ENCODE measurements around the gene CPXM2.
A peak's percentile ranks its signal among the peaks of the same experiment; 100 is the strongest.

The CPXM2 gene

DNA sequence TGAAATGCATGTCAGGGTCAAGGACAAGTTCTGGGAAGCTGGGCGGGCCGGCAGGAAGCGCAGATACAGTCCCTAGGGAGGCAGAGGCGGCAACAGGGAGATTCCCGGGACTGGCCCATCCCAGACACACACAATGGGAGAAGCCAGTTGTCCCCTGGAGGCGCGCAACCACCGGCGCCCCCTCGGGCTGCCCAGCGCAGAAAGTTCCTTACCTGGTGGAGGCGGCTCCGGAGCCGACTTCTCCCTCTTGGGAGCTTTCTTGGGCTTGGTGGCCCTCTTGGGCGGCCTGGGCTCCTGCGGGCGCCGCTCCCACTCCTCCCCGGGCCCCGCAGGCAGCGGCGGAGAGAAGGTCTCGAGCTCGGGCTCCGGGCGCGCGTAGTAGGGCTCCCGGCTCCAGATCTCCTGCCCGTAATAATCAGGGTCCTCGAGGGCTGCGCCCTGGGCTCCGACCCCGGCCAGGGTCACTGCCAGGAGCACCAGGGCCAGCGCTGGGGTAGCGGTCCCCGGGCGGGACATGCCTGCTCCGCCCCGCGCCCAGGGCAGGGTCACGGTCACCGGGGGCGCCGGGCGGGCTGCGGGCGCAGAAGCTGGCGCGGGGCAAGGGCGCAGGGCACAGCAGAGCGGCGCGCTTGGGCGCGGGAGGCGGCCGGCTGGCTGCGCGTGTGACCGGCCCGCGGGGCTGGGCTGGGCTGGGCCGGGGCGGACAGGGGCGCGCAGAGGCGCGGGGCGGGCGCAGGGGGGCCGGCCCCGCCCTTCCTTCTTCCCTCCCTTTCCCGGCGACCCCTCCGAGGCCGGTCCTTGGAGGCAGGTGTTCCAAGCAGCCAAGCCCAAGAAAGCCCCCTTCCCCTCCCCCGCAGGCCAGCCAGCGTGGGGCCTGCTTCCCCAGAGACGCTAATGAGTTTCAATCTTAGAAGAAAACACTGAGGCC lies at the start of gene CPXM2:
Gene CPXM2, minus strand, starts transcription at position 664 of the 928 bp plus-strand sequence. Its CDS starts 148 bp downstream, at position 516.
- intact Hi-C loops (cut with DNase I) = no loop called here
- peak in 1 of 42 donors; percentile 30 for DNase-seq

DNA sequence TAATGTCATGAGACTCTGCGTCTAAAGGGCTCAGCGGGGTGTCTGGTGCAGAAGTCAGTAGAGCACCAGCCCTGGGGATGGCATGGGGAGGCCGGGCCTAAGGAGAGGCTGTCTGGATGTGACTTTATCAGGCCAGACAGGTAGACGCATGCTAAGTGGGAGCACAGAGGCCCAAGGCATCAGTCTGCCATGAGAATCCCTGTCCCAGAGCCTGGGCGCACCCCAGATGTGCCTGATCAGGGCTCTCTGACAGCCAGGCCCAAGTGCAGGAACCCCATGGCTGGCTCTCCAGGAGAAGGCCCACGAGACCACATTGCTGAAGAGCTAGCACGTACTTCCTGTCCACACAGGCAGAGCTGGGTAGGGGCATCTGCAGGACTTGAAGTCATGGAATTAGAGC lies 48.0 kb upstream of the CPXM2 start:
- DNase-seq = no peak
- intact Hi-C loops (cut with DNase I) = no loop called here

DNA sequence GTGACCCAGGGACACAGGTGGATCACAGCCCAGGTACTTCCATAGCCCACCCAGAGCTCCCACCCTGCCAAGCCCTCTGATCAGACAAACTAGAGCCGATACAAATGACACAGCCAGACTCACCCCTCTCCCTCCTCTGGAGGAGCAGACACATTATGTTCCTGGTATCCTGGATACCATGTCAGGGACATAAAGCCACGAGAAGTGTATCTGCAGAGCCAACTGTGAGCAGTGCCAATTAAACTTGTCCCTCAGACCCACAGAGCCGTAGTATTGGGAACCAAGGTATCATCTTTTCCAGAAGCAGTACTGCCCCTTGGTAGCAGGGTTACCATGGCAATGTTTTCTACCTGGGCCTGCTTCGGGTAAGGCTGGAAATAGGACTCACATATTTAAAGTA lies 47.3 kb upstream of the CPXM2 start:
- intact Hi-C loops (cut with DNase I) = no loop called here
- no peak for DNase-seq

DNA sequence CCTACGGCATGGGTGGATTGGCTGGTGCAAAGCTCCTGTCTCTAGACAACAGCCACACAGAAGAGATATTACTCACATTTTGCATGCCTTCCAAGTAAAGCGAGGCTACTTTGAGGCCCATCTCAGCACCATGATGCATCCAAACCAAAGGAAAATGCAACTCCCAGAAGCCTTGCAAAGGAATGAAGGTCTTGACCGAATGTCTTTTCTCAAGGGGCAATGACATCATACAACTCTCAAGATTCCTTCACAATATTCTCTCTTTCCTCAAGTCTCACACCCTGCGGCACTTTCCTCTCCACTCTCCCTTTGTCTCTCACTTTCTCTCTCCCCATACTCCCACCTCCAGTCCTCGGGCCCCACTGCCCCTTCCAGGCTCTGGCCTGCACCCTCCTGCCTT lies 44.8 kb upstream of the CPXM2 start:
- DNase-seq = no peak
- intact Hi-C loops (cut with DNase I) = no loop called here

DNA sequence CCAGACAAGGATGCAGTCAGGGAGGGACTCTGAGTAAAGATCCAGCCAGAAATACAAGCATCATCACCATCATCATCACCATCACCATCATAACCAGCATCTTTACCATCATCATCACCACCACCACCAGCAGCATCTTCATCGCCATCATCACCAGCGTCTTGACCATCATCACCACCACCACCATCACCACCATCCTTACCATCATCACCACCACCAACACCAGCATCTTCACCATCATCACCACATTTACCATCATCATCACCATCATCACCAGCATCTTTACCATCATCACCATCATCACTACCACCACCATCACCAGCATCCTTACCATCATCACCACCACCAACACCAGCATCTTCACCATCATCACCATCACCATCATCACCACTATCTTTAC lies 44.1 kb upstream of the CPXM2 start:
- DNase-seq = no peak
- intact Hi-C loops (cut with DNase I) = no loop called here

DNA sequence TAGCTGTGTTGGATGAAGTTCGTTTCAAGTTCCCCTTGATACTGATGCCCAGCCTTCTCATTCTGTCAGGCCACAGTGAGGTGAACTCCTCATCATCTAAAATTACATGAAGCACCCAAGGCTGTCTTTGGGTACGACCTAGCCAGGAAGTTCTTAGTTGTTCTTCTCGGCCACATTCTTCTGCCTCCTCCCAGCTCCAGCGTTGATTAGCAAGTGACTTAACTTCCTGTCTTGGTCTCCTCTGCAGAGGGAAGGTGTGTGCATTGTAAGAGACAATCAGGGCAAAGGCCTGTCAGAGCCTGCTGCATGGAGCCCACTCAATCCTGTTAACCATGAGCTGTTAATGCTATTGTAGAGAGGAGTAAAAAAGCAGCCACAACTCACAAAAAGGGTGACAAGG lies 43.2 kb upstream of the CPXM2 start:
- intact Hi-C loops (cut with DNase I) = no loop called here
- DNase-seq = no peak

DNA sequence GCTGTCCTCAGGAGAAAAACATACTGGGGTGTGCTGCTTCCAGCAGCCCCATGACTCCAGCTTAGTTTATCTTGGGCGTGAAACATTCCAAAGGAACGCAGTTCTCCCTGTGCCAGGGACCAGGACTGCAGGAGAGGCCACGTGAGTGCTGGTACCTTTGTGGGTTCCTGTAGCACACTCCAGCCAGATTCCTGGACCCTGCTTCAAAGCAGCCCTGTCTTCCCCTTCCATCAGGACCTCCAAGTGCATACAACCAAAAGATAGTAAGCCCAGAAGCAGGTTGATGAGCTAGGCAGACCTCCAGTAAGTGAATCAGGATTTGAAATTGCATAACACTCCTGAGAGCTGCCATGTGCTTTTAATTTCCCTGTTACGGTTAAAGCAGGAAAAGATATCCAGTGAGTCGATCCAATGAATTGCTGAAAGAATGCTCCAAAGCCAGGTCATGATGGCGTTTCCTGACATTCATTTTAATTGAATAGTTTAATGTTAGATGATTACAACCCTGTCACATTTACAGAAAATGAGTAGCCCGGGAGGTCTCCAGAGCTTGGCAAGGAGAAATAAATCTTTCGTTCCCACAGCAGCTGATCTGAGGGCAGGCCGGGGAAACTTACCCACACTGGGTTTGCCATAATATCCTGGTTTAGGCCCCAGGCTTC lies 38.9 kb upstream of the CPXM2 start:
- intact Hi-C loops (cut with DNase I) = no loop called here

DNA sequence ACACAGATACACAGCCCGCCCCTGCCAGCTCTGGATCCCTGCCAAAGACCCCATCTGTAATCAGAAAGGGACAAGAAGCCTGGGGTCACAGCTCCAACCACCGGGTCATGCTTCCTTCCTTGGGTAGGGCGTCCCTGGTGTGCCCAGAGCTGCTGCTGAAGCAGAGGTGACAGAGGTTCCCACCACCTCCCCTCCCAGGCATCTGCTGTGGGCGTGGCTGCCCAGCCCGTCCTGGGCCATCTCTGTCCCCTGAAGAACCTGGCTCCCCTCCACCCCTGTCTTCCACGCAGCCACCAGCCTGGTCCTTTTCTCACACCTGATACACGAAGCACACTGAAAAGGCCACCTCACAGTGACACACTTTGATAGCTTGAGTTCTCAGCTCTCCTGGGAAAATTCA lies 38.2 kb upstream of the CPXM2 start:
- intact Hi-C loops (cut with DNase I) = no loop called here
- DNase-seq = no peak

More for the DNA sequence above, 38.9 kb upstream of the CPXM2 start:
- no peak for DNase-seq

DNA sequence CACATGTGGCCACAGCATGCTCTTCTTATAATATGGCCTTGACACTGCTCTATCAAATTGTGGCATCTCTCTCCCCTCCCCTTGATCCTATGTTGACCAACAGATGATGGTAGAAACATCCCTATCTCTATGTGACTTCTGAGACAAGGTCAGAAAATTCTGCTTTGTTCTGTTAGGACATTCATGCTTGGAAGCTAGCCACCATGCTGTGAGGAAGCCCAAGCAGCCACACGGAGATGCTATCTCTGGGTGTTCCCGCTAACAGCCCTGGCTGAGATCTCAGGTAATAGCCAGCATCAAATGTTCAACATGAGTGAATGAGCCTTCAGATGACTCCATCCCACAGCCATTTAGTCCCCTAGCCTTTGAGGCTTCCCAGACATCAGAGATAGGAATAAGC lies 36.8 kb upstream of the CPXM2 start:
- intact Hi-C loops (cut with DNase I) = no loop called here
- no peak for DNase-seq

DNA sequence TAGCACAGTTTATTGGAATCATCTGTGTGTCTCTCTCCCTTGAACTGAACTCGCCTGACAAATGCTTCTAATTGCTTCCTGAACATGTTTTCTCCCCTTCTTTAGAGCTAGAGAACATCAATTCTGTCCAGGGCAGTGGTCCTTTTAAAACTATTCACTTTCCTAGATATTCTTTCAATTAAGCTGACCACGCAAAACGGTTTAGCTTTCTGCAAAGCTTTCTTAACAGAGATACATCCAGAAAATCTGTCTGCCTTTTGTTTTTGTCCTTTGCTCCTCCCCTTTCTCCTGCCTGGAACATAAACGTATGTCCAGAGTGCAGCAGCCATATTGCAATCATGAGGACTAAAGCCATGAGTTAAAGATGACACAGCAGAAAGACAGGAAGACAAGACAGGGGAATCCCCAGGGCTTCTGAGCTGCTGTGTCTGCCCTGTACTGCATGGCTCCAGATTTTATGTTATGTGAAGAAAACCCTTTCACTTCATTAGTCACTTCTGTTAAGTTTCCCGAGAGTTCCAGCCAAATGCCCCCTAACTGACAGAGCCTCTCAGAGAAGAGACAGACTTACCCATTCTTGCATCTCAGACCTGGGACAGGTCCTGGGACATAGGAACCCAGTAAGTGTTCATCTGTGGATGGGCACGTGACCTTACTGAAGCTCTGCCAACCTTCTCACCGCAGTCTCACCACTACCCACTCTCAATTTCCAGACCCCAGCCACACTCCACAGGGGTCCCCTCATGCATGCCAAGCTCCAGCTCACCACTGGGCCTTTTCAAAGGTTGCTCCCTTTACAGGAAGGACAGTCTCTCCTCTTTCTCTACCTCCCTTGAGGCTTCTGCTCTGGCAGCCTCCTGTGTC lies 35.0 kb upstream of the CPXM2 start:
- intact Hi-C loops (cut with DNase I) = no loop called here
- DNase-seq = no peak

DNA sequence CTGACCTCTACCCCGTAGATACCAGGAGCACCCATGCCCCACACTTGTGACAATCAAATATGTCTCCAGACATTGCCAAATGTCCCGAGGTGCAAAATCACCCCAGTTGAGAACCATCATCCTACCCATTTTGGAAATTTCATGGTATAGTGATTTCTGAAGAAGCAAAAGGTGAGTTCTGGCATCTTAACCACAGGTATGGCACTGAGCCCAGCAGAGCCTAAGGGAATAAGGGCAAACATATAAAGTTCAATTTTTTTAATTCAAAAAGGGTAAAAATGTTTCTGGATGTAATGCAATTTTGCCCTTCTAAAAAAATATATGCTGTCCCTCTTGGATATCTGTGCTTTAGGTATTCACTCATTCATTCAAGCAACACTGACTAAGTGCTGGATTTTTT lies 30.5 kb upstream of the CPXM2 start:
- intact Hi-C loops (cut with DNase I) = no loop called here
- no peak for DNase-seq

DNA sequence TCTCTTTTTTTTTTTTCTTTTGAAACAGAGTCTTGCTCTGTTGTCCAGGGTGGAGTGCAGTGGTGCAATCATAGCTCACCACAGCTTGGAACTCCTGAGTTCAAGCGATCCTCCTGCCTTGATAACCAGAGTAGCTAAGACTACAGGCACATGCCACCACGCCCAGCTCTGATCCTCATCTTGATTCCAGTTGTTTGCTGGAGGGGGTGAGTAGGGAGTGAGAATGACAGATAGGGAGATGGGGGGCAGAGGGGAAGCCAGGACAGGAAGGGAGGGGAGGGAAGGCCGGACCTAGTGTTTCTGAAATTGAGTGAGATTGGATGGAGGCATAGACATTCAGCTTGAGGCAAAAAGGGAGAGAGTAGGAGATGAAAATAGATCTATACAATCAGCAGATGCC lies 25.2 kb upstream of the CPXM2 start:
- intact Hi-C loops (cut with DNase I) = no loop called here

DNA sequence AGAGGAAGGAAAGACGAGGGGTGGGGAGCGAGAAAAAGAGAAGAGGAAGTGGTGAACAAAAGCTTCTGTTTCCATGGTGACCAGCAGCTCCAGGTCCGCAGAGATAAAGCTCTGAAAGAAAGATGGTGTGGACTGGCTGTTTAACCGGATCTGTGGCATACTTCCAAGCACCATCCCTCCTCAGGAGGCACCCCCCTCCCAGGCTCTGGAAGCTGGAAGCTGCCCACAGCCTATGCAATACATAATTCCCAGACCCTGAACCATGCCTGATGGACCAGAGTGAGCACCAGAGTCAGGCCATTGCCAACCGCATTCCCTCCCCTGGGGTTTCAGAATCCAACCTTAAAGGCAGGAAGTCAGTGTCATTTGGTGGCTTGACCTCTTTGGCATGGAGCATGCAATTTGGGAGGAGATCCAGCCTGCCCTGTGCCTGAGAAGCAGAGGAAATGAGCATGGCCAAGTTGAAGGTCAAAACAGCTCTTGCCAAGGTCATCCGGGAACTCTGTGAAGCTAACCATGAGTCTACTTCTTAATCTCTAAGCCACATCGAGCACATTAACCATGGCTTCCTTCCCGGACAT lies 22.2 kb upstream of the CPXM2 start:
- DNase-seq = no peak
- intact Hi-C loops (cut with DNase I) = no loop called here

More for the DNA sequence above, 25.2 kb upstream of the CPXM2 start:
- DNase-seq = no peak

DNA sequence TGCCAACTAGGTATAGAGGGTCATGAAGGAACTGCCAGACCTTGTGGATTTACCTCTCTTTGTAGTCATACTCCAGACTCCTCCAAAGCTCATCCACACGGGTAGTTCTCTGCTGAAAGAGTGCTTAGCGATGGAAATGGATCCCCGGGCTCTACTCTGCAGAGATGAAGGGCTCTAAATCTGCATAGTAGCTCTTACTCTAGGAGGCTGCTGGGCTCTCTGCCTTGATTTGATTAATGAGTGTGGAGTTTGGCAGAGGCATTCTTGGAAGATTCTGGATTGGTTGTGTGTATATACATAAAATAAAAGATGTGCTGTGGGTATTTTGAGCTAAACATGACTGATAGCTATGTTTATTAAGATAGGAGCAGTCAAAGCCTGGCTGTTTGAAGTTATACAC lies 21.3 kb upstream of the CPXM2 start:
- no peak for DNase-seq
- intact Hi-C loops (cut with DNase I) = no loop called here

DNA sequence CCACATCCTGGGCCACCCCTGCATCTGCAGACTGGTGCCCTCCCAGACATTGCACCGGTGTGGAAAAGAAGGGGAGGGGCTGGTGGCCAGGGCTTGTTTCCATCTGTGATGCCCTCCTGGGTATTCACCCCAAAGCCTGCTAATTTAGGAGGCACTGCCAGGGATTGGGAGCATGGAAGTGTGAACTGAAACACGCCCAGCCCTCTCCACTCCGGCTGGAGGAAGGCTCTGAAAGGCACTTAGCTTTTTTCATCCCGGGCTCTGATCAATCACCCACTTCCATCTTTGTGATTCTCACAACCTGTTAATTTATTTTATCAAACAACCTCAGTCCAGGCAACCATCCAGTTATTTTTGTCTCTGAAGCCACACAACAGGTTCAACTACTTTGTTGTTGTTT lies 20.9 kb upstream of the CPXM2 start:
- intact Hi-C loops (cut with DNase I) = no loop called here
- DNase-seq = no peak

DNA sequence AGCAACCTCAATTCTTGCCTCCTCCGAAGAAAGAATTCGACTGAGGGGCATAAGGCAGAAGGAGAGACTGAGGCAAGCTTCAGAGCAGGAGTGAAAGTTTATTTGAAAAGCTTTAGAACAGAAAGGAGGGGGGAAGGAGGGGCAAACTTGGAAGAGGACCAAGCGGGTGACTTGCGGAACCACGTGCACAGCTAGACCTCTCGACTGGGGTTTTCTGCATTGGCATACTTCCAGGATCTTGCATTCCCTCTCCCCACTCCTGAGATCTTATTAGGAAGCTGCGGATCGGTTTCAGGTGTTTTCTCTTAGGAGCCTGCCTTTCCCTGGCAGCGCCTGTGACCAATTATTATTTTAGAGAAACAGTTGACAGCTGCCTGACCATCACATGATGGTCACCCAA lies 20.3 kb upstream of the CPXM2 start:
- intact Hi-C loops (cut with DNase I) = no loop called here
- no peak for DNase-seq

DNA sequence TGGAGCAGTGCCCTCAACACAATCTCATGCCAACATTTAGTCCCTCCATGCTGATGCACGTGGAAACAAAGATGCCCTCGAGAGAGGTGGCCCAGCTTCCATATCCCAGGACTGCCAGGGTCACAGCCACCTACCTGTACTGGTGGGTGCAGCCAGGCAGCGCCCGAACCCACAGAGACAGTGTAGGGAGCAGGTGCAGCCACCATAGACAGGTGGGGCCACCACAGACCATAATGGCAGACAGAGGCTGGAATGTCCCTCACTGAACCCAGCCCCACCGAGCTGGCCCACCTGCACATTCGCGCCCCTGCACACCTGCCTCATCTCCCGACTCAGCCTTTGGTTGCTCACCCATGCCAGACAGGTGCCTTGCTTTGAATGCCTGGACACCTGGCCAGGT lies 18.3 kb upstream of the CPXM2 start:
- DNase-seq = no peak
- intact Hi-C loops (cut with DNase I) = no loop called here

DNA sequence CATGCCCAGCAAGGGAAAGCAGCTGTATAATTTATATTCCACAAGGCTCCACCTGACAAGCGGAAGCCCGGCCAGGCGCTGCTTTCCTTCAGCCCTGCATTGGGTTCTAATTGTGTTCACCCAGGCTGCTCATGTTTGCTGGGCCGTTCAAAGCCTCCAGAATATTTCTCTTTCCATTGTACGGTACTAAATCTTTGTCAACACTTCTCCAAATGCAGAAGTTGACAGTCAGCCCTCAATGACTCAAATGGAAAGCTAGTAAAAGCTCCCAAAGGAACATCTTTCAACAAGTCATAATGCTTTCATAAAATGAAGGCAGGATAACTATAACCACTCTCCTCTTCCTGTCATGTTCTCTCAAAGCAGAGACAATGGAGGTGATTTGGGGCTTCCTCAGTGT lies 17.8 kb upstream of the CPXM2 start:
- intact Hi-C loops (cut with DNase I) = no loop called here

DNA sequence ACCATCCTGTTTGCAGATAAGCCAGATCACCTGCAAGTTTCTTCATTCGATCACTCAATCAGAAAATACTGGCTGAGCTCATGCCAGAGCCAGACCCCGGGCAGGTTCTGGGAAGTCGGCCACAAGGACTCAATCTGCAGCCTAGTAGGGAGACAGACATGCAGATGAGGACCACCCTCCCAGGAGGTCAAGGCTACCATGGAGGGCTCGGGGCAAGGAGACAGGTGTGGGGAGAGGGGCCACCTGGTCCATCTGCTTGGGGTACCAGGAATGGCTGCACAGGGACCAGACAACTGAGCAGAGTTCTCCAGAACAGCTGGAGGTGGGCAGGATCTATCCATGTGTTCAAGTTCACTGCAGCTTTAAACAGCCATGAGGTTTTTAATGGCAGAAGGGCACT lies 16.8 kb upstream of the CPXM2 start:
- no peak for DNase-seq
- intact Hi-C loops (cut with DNase I) = no loop called here

More for the DNA sequence above, 17.8 kb upstream of the CPXM2 start:
- DNase-seq = no peak

All from head of caudate nucleus (tissue), 42 donors.